Osteocyte (in vitro differentiated cells): ENCODE data around the gene CCN5. TPM values are rescaled to one million over a fixed set of nuclear protein-coding genes. Genes with fewer than 3 reads are reported as not detected.

ENCODE experiments used
- DNase-seq: peaks from one replicate; pipeline ENCODE4 v3.0.0; 2021; ENCODE audit warnings: mixed read lengths; ENCODE audit not compliant: unreplicated experiment; ENCODE audit errors: extremely low spot score
- H3K27ac Mint-ChIP-seq: one replicate; pipeline ENCODE4 v1.8.0; 2021; ENCODE audit warnings: mild to moderate bottlenecking, mixed read lengths; ENCODE audit not compliant: unreplicated experiment
- H3K27me3 Mint-ChIP-seq: one replicate; pipeline ENCODE4 v1.8.0; 2021; ENCODE audit warnings: mixed read lengths; ENCODE audit not compliant: unreplicated experiment
- H3K36me3 Mint-ChIP-seq: one replicate; pipeline ENCODE4 v1.8.0; 2021; ENCODE audit warnings: mixed read lengths; ENCODE audit not compliant: unreplicated experiment
- H3K4me1 Mint-ChIP-seq: one replicate; pipeline ENCODE4 v1.8.0; 2021; ENCODE audit warnings: mixed read lengths; ENCODE audit not compliant: unreplicated experiment
- H3K4me3 Mint-ChIP-seq: one replicate; pipeline ENCODE4 v1.8.0; 2021; ENCODE audit warnings: mild to moderate bottlenecking, moderate library complexity, mixed read lengths; ENCODE audit not compliant: unreplicated experiment
- H3K9me3 Mint-ChIP-seq: one replicate; pipeline ENCODE4 v1.8.0; 2021; ENCODE audit warnings: mixed read lengths; ENCODE audit not compliant: unreplicated experiment
- total RNA-seq: library from RNA; stranded (reverse); gene quantifications from 2 replicates; pipeline ENCODE4 v1.2.1, GENCODE V29; 2021
- TF ChIP-seq, protein P1 (sequence below): fragments of 200-600 bp; sonication (generic); IDR thresholded peaks from 2 replicates; pipeline ENCODE4 v1.5.0; 2021; ENCODE audit warnings: antibody characterized with exemption, mild to moderate bottlenecking, moderate library complexity

Gene CCN5
- total RNA-seq, 1 donor from 2014 or later = 18.2 TPM

DNA sequence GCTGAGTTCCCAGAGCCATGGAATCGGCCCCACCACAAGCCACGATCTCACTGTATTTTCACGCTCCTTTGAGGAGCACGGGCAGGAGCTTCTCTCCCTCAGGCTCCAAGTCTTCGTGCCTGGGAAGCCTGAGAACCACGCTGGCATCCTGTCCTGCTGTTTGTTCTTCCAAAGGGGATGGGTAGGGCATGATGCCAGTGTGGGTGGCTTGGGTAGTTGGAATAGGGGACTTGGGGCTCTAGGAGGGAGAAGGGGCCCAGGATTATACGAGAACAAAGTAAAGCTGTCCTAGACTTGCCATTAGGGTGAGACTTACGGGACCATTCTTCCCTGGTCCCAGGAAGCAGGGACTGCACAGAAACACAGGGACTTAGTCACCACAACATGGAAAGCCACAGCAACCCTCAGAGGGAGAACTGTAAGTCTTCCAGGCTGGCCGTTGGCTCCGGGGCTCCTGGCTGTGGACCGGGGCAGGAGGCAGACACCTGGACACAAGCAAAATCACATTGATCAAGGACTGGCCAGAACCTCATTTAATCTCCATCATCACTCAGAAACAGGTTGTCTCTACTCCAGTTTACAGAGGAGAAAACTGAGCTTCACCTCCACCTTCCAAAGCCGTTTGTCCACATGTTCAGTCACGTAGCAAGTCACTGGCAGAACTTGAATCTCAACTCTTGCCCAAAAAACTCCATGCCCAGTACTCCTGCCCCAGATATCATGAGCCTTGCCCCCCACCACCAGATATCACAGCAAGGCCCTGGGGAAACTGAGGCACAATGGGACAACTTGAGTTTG, 1.3 kb downstream of the CCN5 start:
- DNase-seq = no peak
- H3K27ac Mint-ChIP-seq = peak overlapping the region; percentile 88
- no peaks in the 10 kb centered on the region for H3K9me3 Mint-ChIP-seq
- TF ChIP-seq, protein P1, sequence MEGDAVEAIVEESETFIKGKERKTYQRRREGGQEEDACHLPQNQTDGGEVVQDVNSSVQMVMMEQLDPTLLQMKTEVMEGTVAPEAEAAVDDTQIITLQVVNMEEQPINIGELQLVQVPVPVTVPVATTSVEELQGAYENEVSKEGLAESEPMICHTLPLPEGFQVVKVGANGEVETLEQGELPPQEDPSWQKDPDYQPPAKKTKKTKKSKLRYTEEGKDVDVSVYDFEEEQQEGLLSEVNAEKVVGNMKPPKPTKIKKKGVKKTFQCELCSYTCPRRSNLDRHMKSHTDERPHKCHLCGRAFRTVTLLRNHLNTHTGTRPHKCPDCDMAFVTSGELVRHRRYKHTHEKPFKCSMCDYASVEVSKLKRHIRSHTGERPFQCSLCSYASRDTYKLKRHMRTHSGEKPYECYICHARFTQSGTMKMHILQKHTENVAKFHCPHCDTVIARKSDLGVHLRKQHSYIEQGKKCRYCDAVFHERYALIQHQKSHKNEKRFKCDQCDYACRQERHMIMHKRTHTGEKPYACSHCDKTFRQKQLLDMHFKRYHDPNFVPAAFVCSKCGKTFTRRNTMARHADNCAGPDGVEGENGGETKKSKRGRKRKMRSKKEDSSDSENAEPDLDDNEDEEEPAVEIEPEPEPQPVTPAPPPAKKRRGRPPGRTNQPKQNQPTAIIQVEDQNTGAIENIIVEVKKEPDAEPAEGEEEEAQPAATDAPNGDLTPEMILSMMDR = no peak
- no peaks in the 10 kb centered on the region for H3K27me3 Mint-ChIP-seq
- peaks cover 3% of the 10 kb centered on the region for H3K36me3 Mint-ChIP-seq
- H3K4me3 Mint-ChIP-seq = no peak overlapping the region
- peaks cover 75% of the 10 kb centered on the region for H3K4me1 Mint-ChIP-seq

DNA sequence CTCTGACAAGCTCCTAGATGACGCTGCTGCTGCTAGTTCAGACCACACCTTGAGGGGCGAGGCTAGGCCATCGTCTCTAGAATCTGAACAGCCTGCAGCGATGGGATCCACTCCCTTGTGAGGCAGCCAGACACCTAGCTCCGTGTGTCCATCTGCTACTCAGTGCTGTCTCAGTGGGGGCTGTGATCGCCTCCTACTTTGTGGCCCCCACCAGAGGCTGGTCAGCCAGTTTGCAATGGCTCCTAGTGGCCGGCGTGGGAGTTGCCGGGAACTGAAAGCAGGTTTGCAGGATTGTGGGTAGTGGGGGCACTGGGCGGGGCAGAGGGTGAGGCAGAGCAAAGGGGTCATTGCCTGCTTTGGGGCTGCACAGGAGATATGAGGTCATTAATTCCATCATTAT, 2.8 kb downstream of the CCN5 start:
- H3K36me3 Mint-ChIP-seq = peaks cover 3% of the 10 kb centered on the region
- no peaks in the 10 kb centered on the region for H3K27me3 Mint-ChIP-seq
- peaks cover 73% of the 10 kb centered on the region for H3K4me1 Mint-ChIP-seq
- H3K9me3 Mint-ChIP-seq = no peaks in the 10 kb centered on the region
- no peak overlapping the region for H3K4me3 Mint-ChIP-seq
- DNase-seq = no peak
- TF ChIP-seq, protein P1 = peak; percentile 43
- peak overlapping the region; percentile 47 for H3K27ac Mint-ChIP-seq

DNA sequence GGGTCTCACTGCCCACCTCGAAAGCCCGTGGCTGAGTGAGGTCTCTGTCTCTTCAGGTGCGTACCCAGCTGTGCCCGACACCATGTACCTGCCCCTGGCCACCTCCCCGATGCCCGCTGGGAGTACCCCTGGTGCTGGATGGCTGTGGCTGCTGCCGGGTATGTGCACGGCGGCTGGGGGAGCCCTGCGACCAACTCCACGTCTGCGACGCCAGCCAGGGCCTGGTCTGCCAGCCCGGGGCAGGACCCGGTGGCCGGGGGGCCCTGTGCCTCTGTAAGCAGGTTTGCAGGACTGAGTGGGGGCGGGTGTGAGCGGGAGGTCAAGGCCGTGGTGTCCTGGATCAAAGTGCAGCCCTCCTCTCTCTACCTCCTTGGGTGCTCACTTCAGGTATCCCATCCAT, 4.7 kb downstream of the CCN5 start:
- DNase-seq = no peak
- Mint-ChIP-seq H3K4me3 (no peak overlapping the region), H3K27me3 (no peaks in the 10 kb centered on the region), H3K27ac (peak overlapping the region; percentile 98), H3K4me1 (peaks cover 62% of the 10 kb centered on the region), H3K36me3 (no peaks in the 10 kb centered on the region), H3K9me3 (no peaks in the 10 kb centered on the region)
- TF ChIP-seq, protein P1 = no peak

DNA sequence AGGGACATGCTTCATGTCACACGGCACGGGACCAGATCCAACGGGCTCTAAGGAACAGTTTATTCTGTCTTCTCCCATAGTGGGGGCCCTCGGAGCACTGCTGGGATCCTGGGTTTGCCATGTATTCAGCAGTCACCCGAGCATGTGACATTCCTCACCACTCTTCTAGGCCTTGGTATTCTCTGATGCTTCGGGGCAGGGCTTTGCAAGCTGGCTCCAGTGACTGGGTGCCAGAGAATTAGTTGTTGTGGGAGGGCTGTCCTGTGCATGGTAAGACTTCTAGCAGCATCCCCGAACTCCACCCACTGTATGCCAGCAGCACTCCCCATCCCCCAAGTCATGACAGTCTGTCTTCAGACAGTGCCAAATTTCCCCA, 5.4 kb downstream of the CCN5 start:
- TF ChIP-seq, protein P1 = no peak
- H3K36me3 Mint-ChIP-seq = no peaks in the 10 kb centered on the region
- DNase-seq = no peak
- H3K27me3 Mint-ChIP-seq = no peaks in the 10 kb centered on the region
- peaks cover 55% of the 10 kb centered on the region for H3K4me1 Mint-ChIP-seq
- H3K27ac Mint-ChIP-seq = peak overlapping the region; percentile 98
- no peaks in the 10 kb centered on the region for H3K9me3 Mint-ChIP-seq
- H3K4me3 Mint-ChIP-seq = no peak overlapping the region

DNA sequence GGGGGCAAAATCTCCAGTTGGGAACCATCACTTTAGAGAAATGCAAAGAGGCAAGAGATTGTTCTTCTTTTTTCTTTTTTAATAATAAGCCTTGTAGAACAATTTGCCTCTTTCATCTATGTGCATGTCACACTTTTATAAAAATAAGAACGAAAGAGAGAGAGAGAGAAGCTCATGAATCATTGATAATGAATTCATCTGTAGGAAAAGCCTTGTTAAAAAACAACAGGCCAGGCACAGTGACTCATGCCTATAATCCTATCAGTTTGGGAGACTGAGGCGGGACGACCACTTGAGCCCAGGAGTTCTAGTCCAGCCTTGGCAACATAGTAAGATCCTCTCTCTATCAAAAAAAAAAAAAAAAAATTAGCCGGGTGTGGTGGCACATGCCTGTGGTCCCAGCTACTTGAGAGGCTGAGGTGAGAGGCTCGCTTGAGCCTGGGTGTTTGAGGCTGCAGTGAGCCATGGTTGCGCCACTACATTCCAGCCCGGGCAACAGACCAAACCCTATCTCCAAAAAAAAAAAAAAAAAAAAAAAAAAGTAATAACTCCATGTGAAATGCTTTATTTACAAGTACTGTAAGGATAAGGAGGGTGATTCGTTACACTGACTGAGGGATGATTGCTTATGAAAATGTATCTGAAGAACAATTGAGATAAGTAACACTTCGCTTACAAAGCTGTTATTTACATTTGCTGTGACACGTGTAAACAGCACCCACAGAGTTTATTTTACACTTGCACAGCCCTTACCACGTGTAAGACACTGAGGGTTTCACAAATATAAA, 6.0 kb downstream of the CCN5 start:
- TF ChIP-seq, protein P1 = no peak
- no peak overlapping the region for H3K4me3 Mint-ChIP-seq
- no peaks in the 10 kb centered on the region for H3K9me3 Mint-ChIP-seq
- no peaks in the 10 kb centered on the region for H3K36me3 Mint-ChIP-seq
- no peak for DNase-seq
- H3K4me1 Mint-ChIP-seq = peaks cover 49% of the 10 kb centered on the region
- no peaks in the 10 kb centered on the region for H3K27me3 Mint-ChIP-seq
- H3K27ac Mint-ChIP-seq = peak overlapping the region; percentile 98
